GM21529 (cell line): Measurements from ENCODE around the gene OBI1.

Experiments used
- ATAC-seq: cut with Tn5 transposase; IDR thresholded peaks from one replicate; pipeline ENCODE4 v1.9.1; 2021; ENCODE audit not compliant: unreplicated experiment

Gene OBI1

GRCh38 chr13:78592584-78592983 is 66.4 kb downstream of the OBI1 start:
- no peak for ATAC-seq

- ATAC-seq = no peak
These were observed 69.7 kb downstream of the OBI1 start for GRCh38 chr13:78589206-78589605.

GRCh38 chr13:78587395-78587794 is 71.6 kb downstream of the OBI1 start:
- no peak for ATAC-seq

GRCh38 chr13:78586706-78587105 is 72.2 kb downstream of the OBI1 start:
- no peak for ATAC-seq

GRCh38 chr13:78576261-78576660 is 82.7 kb downstream of the OBI1 start:
- ATAC-seq = no peak

- ATAC-seq = no peak
These were observed 86.5 kb downstream of the OBI1 start for GRCh38 chr13:78572459-78572858.

DNA sequence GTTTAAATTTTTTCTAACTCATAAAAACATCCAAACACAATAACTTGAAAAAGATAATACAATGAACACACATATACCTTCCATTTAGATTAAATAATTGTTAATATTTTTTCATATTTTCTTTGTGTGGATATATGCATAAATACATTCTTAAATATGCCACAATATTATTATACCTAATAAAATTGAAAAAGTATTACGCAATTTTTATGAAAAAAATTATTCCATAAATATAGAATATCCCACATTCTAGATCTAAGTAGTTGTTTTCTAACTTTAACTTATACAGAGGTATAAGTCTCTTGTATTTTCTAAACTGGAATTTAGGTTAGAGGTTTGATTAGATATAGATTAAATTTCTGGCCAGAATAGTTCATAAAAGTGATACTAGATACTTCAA is 89.9 kb downstream of the OBI1 start:
- no peak for ATAC-seq

- ATAC-seq = no peak
These were observed 92.3 kb downstream of the OBI1 start for GRCh38 chr13:78566631-78567030.
